Right lobe of liver (tissue), 6 donors: Measurements from ENCODE around the gene SYT1. TPM values are rescaled to one million over a fixed set of nuclear protein-coding genes. Genes with fewer than 3 reads are reported as not detected.

ENCODE experiments used
- ATAC-seq, 4 donors: fragments of 200-7000 bp; cut with Tn5 transposase; one replicate each; pipeline ENCODE4 v1.9.1; 2020; ENCODE audit warnings: mild to moderate bottlenecking in 4 of 4, moderate library complexity in 4 of 4
- DNase-seq, 3 donors: peaks; one replicate each; pipeline ENCODE4 v3.0.0-alpha.2; 2020
- H3K27ac ChIP-seq, 3 donors: fragments of 200-600 bp; one replicate each; pipeline ENCODE4 v1.8.0; 2022
- H3K27me3 ChIP-seq, 2 donors: fragments of 200-600 bp; one replicate each; pipeline ENCODE4 v1.8.0; 2022
- H3K36me3 ChIP-seq, 4 donors: fragments of 200-600 bp; sonication (generic) in 1 of 4; one replicate each; pipeline versions ENCODE4 v1.5.1 to v1.8.0; 2017 to 2022; ENCODE audit warnings: control low read depth in 1 of 4
- H3K4me1 ChIP-seq, 4 donors: fragments of 200-600 bp; sonication (generic) in 1 of 4; one replicate each; pipeline versions ENCODE4 v1.5.1 to v1.8.0; 2017 to 2022; ENCODE audit warnings: control low read depth in 1 of 4
- H3K4me3 ChIP-seq, 3 donors: fragments of 200-600 bp; one replicate each; pipeline ENCODE4 v1.8.0; 2022
- H3K9me3 ChIP-seq, 4 donors: fragments of 200-600 bp; sonication (generic) in 1 of 4; one replicate each; pipeline versions ENCODE4 v1.5.1 to v1.8.0; 2017 to 2022; ENCODE audit warnings: control low read depth in 1 of 4
- POLR2A ChIP-seq: fragments of 450-650 bp; IDR thresholded peaks from one replicate; pipeline ENCODE4 v1.6.1; 2017; ENCODE audit warnings: antibody characterized with exemption, mild to moderate bottlenecking
- WGBS: methylation state at CpG from one replicate; pipeline ENCODE4 v1.1.6; 2018; ENCODE audit warnings: low coverage, low lambda C conversion rate; ENCODE audit not compliant: insufficient coverage; ENCODE audit errors: missing lambda C conversion rate; 5-methylcytosine and 5-hydroxymethylcytosine counted together
- intact Hi-C, 2 donors: fragments of 100-400 bp; cut with DNase I; formaldehyde crosslinking; loops; one replicate each; pipeline versions ENCODE4 v1.11.2 to v1.14.1; 2022
- total RNA-seq, 6 experiments: library from RNA; depleted of rRNA in 2 of 6; stranded (reverse); fragments of >200 nt in 2 of 6; fragmentation: NEBNext Ultra II Directional in 3 of 6; extraction: Animal tissue kit (Norgen Biotek cat#: 25700) in 3 of 6; gene quantifications; one replicate each; pipeline versions ENCODE4 v1.1.0 to v1.2.4, GENCODE V29; 2016 to 2023
- TF ChIP-seq, protein P1 (sequence below), 4 donors: fragments of 200-600 bp in 3 of 4; fragments of 450-650 bp in 1 of 4; IDR thresholded peaks; one replicate each; pipeline versions ENCODE4 v1.5.1 to v1.8.0; 2016 to 2022; ENCODE audit warnings: antibody characterized with exemption in 4 of 4, mild to moderate bottlenecking in 2 of 4
- donor health status: DM: no; HTN: yes; CAD: no.
- donor health status: DM: no; HTN: no; CAD: no.
- donor health status: DM: no; HTN: no; CAD: no.
- donor health status: DM: no; HTN: yes; CAD: no.
- donor health status: DM: no; HTN: yes; CAD: no.

SYT1 gene
- total RNA-seq, 6 experiments from 2014 or later, result 0.35 to 1.9 (median 0.81) TPM

DNA sequence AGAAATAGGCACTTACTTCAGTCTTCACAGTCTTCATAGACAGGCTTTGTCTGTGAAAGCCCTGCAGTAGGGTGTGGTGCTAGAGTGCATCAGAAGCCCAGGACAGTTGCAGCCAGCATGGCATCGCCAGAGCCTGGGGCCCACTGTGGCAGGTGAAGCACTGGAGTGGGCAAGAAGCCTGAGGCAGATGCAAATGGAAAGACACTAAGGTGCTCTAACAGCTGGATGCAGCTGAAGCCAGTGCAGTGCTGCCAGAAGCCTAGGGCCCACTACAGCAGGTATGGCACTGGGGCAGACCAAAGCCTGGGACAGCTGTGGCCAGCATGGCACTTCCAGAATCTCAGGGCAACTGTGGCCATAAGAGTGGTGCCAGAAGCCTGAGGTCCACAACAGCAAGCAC, 358.6 kb downstream of the SYT1 start:
- ATAC-seq, result no peak
- Histone ChIP-seq H3K4me3 (no peak overlapping the region), H3K4me1 (no peaks in the 10 kb centered on the region), H3K36me3 (no peaks in the 10 kb centered on the region), H3K9me3 (no peaks in the 10 kb centered on the region), H3K27ac (no peak overlapping the region), H3K27me3 (no peaks in the 10 kb centered on the region)
- no peak for DNase-seq
- intact Hi-C loops, result no loop called here
- 60% methylated on average over 1 of the region's 1 CpG for WGBS
- TF ChIP-seq, protein P1, sequence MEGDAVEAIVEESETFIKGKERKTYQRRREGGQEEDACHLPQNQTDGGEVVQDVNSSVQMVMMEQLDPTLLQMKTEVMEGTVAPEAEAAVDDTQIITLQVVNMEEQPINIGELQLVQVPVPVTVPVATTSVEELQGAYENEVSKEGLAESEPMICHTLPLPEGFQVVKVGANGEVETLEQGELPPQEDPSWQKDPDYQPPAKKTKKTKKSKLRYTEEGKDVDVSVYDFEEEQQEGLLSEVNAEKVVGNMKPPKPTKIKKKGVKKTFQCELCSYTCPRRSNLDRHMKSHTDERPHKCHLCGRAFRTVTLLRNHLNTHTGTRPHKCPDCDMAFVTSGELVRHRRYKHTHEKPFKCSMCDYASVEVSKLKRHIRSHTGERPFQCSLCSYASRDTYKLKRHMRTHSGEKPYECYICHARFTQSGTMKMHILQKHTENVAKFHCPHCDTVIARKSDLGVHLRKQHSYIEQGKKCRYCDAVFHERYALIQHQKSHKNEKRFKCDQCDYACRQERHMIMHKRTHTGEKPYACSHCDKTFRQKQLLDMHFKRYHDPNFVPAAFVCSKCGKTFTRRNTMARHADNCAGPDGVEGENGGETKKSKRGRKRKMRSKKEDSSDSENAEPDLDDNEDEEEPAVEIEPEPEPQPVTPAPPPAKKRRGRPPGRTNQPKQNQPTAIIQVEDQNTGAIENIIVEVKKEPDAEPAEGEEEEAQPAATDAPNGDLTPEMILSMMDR (IDR thresholded peaks at IDR 0.05), result no peak
- TF ChIP-seq POLR2A, result no peak

DNA sequence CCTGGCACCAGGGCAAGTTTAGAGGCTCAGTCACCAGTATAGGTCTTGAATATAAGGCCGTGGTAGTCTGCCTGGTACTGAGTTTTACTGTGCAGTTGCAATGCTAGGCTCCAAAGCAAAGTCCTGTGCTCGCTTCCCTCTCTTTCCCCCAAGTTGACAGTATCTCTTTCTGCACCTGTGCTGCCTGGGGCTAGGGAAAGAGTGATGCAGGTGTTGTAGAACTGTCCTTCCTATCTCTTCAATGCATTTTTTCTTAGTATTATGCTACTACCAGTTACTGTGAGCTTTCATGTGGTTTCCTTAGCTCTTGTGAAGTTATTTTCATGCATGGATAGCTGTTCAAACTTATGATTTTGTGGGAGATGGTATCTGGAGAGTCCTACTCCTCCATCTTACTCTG, 359.2 kb downstream of the SYT1 start:
- no peaks in the 10 kb centered on the region for H3K36me3 ChIP-seq
- no peaks in the 10 kb centered on the region for H3K9me3 ChIP-seq
- H3K4me1 ChIP-seq, result no peaks in the 10 kb centered on the region
- TF ChIP-seq, protein P1 (IDR thresholded peaks at IDR 0.05), result no peak
- no peak for TF ChIP-seq POLR2A
- H3K4me3 ChIP-seq, result no peak overlapping the region
- H3K27me3 ChIP-seq, result no peaks in the 10 kb centered on the region
- DNase-seq (no peak), ATAC-seq (no peak)
- WGBS, result 48% methylated on average over 2 of the region's 2 CpGs
- no peak overlapping the region for H3K27ac ChIP-seq
- intact Hi-C loops, result no loop called here

DNA sequence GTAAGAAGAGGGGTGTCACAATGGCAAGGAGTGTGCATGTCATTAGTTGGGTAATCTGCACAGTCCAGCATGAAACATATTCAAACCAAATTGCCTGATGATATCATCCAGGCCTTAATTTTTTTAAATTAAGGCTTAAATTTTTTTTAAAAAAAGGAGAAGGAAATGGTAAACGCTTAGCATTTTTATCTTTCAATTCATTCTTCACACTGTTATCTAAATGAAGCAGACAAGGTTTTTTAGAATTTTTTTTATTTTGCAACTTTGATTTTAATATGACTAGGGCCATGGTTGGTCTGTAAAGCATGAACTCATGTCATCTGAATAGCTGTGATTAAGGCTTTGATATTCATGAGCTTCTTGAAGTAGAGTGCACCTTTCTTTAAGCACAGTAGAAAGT, 362.5 kb downstream of the SYT1 start:
- H3K9me3 ChIP-seq, result no peaks in the 10 kb centered on the region
- intact Hi-C loops, result no loop called here
- TF ChIP-seq, protein P1 (IDR thresholded peaks at IDR 0.05), result no peak
- no peak for TF ChIP-seq POLR2A
- DNase-seq, result no peak
- no peak overlapping the region for H3K27ac ChIP-seq
- no peak overlapping the region for H3K4me3 ChIP-seq
- no peaks in the 10 kb centered on the region for H3K36me3 ChIP-seq
- 15% methylated on average over 1 of the region's 1 CpG for WGBS
- no peaks in the 10 kb centered on the region for H3K27me3 ChIP-seq
- no peak for ATAC-seq
- no peaks in the 10 kb centered on the region for H3K4me1 ChIP-seq

DNA sequence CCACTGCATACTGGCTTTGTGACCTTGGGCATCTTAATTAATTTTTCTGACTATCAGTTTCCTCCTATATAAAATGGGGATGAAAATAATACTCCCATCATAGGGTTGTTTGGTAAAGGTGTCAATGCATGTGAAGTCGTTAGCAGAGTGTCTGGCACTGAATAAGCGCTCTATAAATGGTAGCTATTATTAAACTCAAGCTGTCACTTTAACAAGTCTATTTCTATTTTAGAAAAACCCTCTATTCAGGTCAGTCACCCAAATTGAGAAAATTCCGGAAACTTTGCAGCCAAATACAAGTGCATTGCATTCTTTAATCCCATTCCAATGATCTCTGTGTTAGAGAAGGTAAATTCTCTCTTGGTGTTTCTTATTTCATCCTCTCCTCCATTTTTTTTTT, 363.1 kb downstream of the SYT1 start:
- no peaks in the 10 kb centered on the region for H3K36me3 ChIP-seq
- H3K27me3 ChIP-seq, result no peaks in the 10 kb centered on the region
- TF ChIP-seq, protein P1 (IDR thresholded peaks at IDR 0.05), result no peak
- TF ChIP-seq POLR2A, result no peak
- H3K9me3 ChIP-seq, result no peaks in the 10 kb centered on the region
- H3K4me3 ChIP-seq, result no peak overlapping the region
- 61% methylated on average over 3 of the region's 3 CpGs for WGBS
- H3K27ac ChIP-seq, result no peak overlapping the region
- ATAC-seq (no peak), DNase-seq (no peak)
- intact Hi-C loops, result no loop called here
- H3K4me1 ChIP-seq, result no peaks in the 10 kb centered on the region

DNA sequence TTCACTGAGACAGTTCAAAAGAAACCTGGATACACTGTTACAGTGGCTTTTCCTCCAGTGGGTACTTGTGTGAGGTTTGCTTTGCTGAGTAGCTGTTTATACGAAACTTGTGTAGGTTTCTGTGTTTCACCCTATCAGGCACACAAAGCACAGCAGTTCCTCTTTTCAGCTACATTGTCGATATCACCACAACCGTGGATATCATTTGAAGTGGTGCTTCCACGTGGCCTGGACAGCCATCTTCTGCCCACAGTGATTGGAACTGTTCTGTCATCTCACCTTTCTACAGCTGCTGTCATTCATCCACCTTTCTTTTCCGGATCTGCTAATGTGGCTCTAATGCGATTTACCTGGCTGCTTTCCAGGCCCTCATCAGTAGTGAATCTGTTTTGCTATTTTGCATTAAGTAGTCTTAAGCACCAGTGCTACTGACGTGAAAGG, 368.8 kb downstream of the SYT1 start:
- Histone ChIP-seq H3K36me3 (no peaks in the 10 kb centered on the region), H3K4me3 (no peak overlapping the region), H3K4me1 (no peaks in the 10 kb centered on the region), H3K9me3 (no peaks in the 10 kb centered on the region), H3K27me3 (no peaks in the 10 kb centered on the region), H3K27ac (no peak overlapping the region)
- DNase-seq (no peak), ATAC-seq (no peak)
- WGBS, result 39% methylated on average over 7 of the region's 7 CpGs
- intact Hi-C loops, result no loop called here
- no peak for TF ChIP-seq POLR2A
- TF ChIP-seq, protein P1 (IDR thresholded peaks at IDR 0.05), result no peak
